Measurements from ENCODE around the gene COX14.

DNA sequence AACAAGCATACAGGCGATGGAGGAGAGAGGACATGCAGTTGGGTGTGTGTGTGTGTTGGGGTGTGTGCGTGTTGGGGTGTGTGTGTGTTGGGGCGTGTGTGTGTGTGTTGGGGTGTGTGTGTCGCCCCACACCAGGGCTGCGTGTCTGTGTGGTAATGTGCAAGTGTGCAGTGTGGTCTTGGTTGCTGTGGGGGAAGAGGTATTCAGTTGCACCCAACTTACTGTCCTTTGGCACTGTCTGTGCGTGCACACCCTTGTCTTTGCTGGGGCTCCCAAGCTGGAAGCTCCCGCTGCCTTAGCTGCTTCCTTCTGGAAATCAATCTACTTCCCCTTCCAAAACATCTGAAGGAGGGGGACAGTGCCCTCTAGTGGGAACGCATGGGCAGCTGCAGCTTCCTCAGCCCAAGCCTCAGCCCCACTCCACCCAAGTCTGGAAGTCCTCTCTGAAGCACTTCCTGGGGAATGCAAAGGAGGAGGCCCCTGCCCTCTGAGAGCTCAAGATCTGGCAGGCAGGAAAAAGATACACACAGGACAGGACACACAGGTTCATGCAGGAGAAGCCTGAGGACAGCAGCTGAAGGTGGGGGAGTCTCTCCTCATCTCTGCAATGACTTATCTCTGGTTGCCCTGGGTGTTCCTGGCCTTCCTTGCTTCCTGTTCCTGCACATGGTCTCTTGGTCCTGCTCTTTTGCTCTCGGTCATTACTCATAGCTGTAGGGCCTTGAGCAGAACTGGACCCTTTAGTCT is 41.5 kb upstream of the COX14 start:
- TF ChIP-seq POLR2A (IDR thresholded peaks at IDR 0.05), result no peak
- TF ChIP-seq, protein P1, sequence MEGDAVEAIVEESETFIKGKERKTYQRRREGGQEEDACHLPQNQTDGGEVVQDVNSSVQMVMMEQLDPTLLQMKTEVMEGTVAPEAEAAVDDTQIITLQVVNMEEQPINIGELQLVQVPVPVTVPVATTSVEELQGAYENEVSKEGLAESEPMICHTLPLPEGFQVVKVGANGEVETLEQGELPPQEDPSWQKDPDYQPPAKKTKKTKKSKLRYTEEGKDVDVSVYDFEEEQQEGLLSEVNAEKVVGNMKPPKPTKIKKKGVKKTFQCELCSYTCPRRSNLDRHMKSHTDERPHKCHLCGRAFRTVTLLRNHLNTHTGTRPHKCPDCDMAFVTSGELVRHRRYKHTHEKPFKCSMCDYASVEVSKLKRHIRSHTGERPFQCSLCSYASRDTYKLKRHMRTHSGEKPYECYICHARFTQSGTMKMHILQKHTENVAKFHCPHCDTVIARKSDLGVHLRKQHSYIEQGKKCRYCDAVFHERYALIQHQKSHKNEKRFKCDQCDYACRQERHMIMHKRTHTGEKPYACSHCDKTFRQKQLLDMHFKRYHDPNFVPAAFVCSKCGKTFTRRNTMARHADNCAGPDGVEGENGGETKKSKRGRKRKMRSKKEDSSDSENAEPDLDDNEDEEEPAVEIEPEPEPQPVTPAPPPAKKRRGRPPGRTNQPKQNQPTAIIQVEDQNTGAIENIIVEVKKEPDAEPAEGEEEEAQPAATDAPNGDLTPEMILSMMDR (IDR thresholded peaks at IDR 0.05), result peak; percentile 77 to 94

Data from suprapubic skin (tissue), 3 donors.